K562 (cell line): Measurements from ENCODE around the gene NDRG3. TPM values are rescaled to one million over a fixed set of nuclear protein-coding genes. Genes with fewer than 3 reads are reported as not detected.

Source experiments
- ARID3A ChIP-seq: IDR thresholded peaks from 2 replicates; pipeline ENCODE4 v1.6.1; 2012; ENCODE audit warnings: low read depth, low read length, improper control_type of control experiment, borderline replicate concordance
- CAMTA2 ChIP-seq: fragments of 250-450 bp; sonication (Bioruptor Pico); conservative IDR thresholded peaks from 2 replicates; pipeline ENCODE4 v1.5.1; 2022
- DEAF1 ChIP-seq: fragments of 450-650 bp; formaldehyde crosslinking; IDR thresholded peaks from 2 replicates; pipeline ENCODE4 v1.4.0; 2020; ENCODE audit warnings: mild to moderate bottlenecking, moderate library complexity
- ESRRA ChIP-seq: fragments of 450-650 bp; IDR thresholded peaks from 2 replicates; pipeline ENCODE4 v1.6.1; 2014; ENCODE audit warnings: low read depth, mild to moderate bottlenecking, moderate library complexity, borderline replicate concordance
- ETS2 ChIP-seq: IDR thresholded peaks from 2 replicates; pipeline ENCODE4 v1.6.1; 2016; ENCODE audit warnings: borderline replicate concordance, missing genetic modification characterization, mild to moderate bottlenecking, moderate library complexity, missing compliant biosample characterization; ENCODE audit not compliant: poor library complexity, severe bottlenecking
- POLR2B ChIP-seq: fragments of 450-650 bp; IDR thresholded peaks from 2 replicates; pipeline ENCODE4 v1.6.1; 2018; ENCODE audit warnings: low read depth; ENCODE audit not compliant: partially characterized antibody
- RFX7 ChIP-seq: fragments of 250-450 bp; sonication (Bioruptor Pico); IDR thresholded peaks from 2 replicates; pipeline ENCODE4 v1.5.1; 2021; ENCODE audit warnings: mild to moderate bottlenecking
- ZNF140 ChIP-seq: fragments of 250-450 bp; sonication (Bioruptor Pico); IDR thresholded peaks from 2 replicates; pipeline ENCODE4 v1.8.0; 2021; ENCODE audit warnings: moderate library complexity, mild to moderate bottlenecking, inconsistent platforms
- ZNF507 ChIP-seq: conservative IDR thresholded peaks from 2 replicates; pipeline ENCODE4 v1.6.1; 2017; ENCODE audit warnings: missing genetic modification characterization, missing compliant biosample characterization
- ZNF511 ChIP-seq: sonication (generic); formaldehyde crosslinking; IDR thresholded peaks from 2 replicates; pipeline ENCODE4 v1.8.0; 2022; ENCODE audit warnings: mild to moderate bottlenecking, missing genetic modification reagents
- polyA plus RNA-seq, 8 experiments: library from polyadenylated mRNA; depleted of rRNA in 4 of 8; stranded (reverse) in 5 of 8; unstranded in 3 of 8; fragments of >200 nt; fragmentation: Nextera tagmentation in 2 of 8; fragmentation: Illumina TruSeq in 1 of 8; extraction: Ambion mirVana in 2 of 8; extraction: Trizol in 1 of 8; gene quantifications; 2 replicates each; pipeline versions ENCODE4 v1.2.1 to v1.2.3, GENCODE V29; 2011 to 2014; ENCODE audit warnings: inconsistent platforms in 1 of 8, missing spikeins in 1 of 8
- total RNA-seq, 7 experiments: library from RNA; depleted of rRNA in 6 of 7; stranded (reverse); fragments of >200 nt in 6 of 7; fragmentation: Illumina TruSeq in 2 of 7; extraction: Trizol in 2 of 7; gene quantifications; 2 replicates each; pipeline versions ENCODE4 v1.2.1 to v1.2.3, GENCODE V29; 2011 to 2021; ENCODE audit warnings: low replicate concordance in 1 of 7
- TF ChIP-seq, protein P1 (sequence below): sonication (generic); formaldehyde crosslinking; IDR thresholded peaks from 2 replicates; pipeline ENCODE4 v1.9.0; 2022; ENCODE audit warnings: mild to moderate bottlenecking, missing genetic modification reagents
- TF ChIP-seq, protein P2 (sequence below), 2 experiments: IDR thresholded peaks in 1 of 2; conservative IDR thresholded peaks in 1 of 2; 2 replicates each; pipeline ENCODE4 v1.6.1; 2016; ENCODE audit warnings: low read depth in 2 of 2, mild to moderate bottlenecking in 1 of 2, missing compliant biosample characterization in 1 of 2, missing genetic modification characterization in 1 of 2, moderate library complexity in 1 of 2

The NDRG3 gene
- total and polyA plus RNA-seq, 9 of the 15 experiments (the other 6 are each of a cell fraction or from before 2014, with no cell fraction given): 14.6 to 39.4 (median 24.4) TPM

DNA sequence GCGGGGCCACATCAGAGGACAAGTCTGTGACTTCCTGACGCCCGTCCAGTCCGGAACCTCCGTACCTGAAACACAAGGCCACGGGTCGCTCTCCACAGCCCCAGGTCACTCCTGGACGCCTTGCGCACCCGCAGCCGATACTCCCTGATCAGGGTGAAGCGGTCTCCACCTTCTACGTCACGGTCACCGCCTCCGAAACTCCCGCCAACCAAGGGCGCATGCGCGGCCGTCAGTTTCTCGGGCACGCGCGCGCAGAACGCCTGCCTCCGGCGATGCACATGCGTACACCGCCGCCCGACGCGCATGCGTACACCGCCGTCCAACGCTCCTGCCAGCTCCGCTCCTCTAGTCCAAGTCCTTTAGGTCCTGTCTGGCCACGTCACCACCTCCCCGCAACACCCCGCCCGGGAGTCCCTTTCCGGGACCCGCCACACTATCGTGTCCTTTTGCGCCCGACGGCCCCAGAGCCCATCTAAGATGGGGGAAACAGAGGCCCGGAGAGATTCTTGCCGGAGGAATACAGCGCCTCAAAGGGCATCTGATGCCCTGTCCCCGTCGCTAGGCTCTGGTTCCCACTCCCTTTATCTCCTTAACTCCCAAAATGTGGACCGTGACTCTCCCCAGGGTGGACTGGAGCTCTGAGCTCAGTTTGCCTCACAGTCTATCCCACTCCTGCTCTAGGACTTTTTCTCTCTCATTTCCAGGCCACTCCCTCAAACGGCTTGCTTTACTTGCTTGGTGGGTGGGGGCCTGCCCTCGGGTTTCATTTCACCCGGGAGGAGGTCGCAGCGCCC lies 27.9 kb upstream of the NDRG3 start, which contains the start of gene DSN1 (continued):
- TF ChIP-seq DEAF1 (CRISPR knock-in tag) (peak; percentile 35; the same call in 1 of the 2 replicates), CAMTA2 (CRISPR knock-in tag) (no peak), ARID3A (no peak), POLR2B (peak; percentile 95), ZNF511 (0 out of 2 replicates have a peak, but pooled peaks have one; percentile 66), ETS2 (no peak), ESRRA (no peak; the same call in 1 of the 2 replicates), ZNF140 (no peak), ZNF507 (tag) (no peak), RFX7 (CRISPR knock-in tag) (no peak)
- TF ChIP-seq, protein P1, sequence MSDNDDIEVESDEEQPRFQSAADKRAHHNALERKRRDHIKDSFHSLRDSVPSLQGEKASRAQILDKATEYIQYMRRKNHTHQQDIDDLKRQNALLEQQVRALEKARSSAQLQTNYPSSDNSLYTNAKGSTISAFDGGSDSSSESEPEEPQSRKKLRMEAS (CRISPR knock-in tag): peak; percentile 84
- TF ChIP-seq, protein P2, sequence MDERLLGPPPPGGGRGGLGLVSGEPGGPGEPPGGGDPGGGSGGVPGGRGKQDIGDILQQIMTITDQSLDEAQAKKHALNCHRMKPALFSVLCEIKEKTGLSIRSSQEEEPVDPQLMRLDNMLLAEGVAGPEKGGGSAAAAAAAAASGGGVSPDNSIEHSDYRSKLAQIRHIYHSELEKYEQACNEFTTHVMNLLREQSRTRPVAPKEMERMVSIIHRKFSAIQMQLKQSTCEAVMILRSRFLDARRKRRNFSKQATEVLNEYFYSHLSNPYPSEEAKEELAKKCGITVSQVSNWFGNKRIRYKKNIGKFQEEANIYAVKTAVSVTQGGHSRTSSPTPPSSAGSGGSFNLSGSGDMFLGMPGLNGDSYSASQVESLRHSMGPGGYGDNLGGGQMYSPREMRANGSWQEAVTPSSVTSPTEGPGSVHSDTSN (CRISPR knock-in tag; IDR thresholded peaks at IDR 0.05; ENCODE audit: low read depth): no peak
- TF ChIP-seq, protein P2 (tag; conservative IDR thresholded peaks at IDR 0.05; ENCODE audit: low read depth): no peak
